Cerebellar nuclear complex (tissue), 1 donor: ENCODE results near the gene SEL1L2.
A peak's percentile ranks its signal among the peaks of the same experiment; 100 is the strongest.
"Not testable (repeated sequence)": the region's sequence is repeated elsewhere in the genome, so short reads cannot be mapped to it uniquely, and the experiment has no call there.

Experiments
- DNase-seq, 2 experiments: peaks; one replicate each; lab custom pipeline; 2025; lab: John Stamatoyannopoulos, UW

Gene SEL1L2

GRCh38 chr20:13990465-13990864 lies at the start of gene SEL1L2:
TSS of gene SEL1L2 (minus strand) at chr20:13990614. CDS start at chr20:13990534, 80 bp downstream.
- DNase-seq, result no peak

GRCh38 chr20:14036567-14036966 lies 46.2 kb upstream of the SEL1L2 start:
- no peak for DNase-seq

- DNase-seq, result no peak
Measured at GRCh38 chr20:14033310-14033709, 42.9 kb upstream of the SEL1L2 start.

GRCh38 chr20:14030991-14031390 lies 40.6 kb upstream of the SEL1L2 start:
- DNase-seq, result no peak

GRCh38 chr20:14012671-14013070 lies 22.3 kb upstream of the SEL1L2 start:
- no peak for DNase-seq

- DNase-seq, result no peak
Measured at GRCh38 chr20:14009208-14009607, 18.8 kb upstream of the SEL1L2 start.

GRCh38 chr20:14005996-14006395 lies 15.6 kb upstream of the SEL1L2 start:
- no peak for DNase-seq

GRCh38 chr20:14000917-14001316 lies 10.5 kb upstream of the SEL1L2 start:
- no peak for DNase-seq

GRCh38 chr20:13996265-13996664 lies 5.9 kb upstream of the SEL1L2 start:
- no peak for DNase-seq

GRCh38 chr20:13995841-13996240 lies 5.4 kb upstream of the SEL1L2 start:
- DNase-seq, result no peak

GRCh38 chr20:13995086-13995665 lies 4.8 kb upstream of the SEL1L2 start, which contains the start of gene MACROD2:
TSS of gene MACROD2 (plus strand) at chr20:13995516.
- DNase-seq, result peak; percentile 23 to 73

- DNase-seq, result not testable (repeated sequence)
Measured at GRCh38 chr20:13991955-13992354, 1.5 kb upstream of the SEL1L2 start.

- no peak for DNase-seq
Measured at GRCh38 chr20:13991311-13991710, 897 bp upstream of the SEL1L2 start.

- no peak for DNase-seq
Measured at GRCh38 chr20:13984211-13984610, 6.2 kb downstream of the SEL1L2 start.

- DNase-seq, result no peak
Measured at GRCh38 chr20:13960525-13960924, 29.9 kb downstream of the SEL1L2 start.

- DNase-seq, result no peak
Measured at GRCh38 chr20:13960119-13960518, 30.3 kb downstream of the SEL1L2 start.

- DNase-seq, result no peak
Measured at GRCh38 chr20:13953227-13953626, 37.2 kb downstream of the SEL1L2 start.

GRCh38 chr20:13947719-13948118 lies 42.7 kb downstream of the SEL1L2 start:
- no peak for DNase-seq

GRCh38 chr20:13941031-13941430 lies 49.4 kb downstream of the SEL1L2 start:
- no peak for DNase-seq

GRCh38 chr20:13936781-13937576 lies 53.4 kb downstream of the SEL1L2 start:
- DNase-seq, result no peak

GRCh38 chr20:13934992-13935894 lies 55.2 kb downstream of the SEL1L2 start:
- DNase-seq, result no peak

GRCh38 chr20:13930281-13930680 lies 60.1 kb downstream of the SEL1L2 start:
- DNase-seq, result no peak
